GM12874 (cell line): ENCODE results near the gene PCDH8.

ENCODE experiments used
- TF ChIP-seq, protein P1 (sequence below): IDR thresholded peaks from 2 replicates; pipeline ENCODE4 v1.5.1; 2011; ENCODE audit warnings: low read depth, mild to moderate bottlenecking, control low read depth, low read length, moderate library complexity; ENCODE audit not compliant: insufficient read depth

Gene PCDH8

DNA sequence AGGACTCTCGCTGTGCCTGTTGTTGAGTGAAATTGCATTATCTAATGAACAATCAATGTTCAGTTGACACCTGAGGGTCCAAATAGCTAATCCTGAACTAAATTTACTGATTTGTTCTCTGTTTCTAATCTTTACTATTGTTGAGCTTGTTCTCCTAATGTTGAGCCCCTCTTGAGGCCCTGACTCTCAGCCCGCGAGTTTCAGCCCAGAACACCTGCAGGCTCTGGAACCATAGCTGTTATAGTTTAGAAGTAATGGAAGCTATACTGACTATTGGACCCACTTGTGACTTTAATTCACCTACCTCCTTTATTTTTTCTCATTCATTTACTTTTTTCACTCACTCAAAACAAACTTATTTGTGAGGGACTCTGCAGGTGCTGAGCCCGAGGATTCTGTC is 20.6 kb upstream of the PCDH8 start:
- TF ChIP-seq, protein P1, sequence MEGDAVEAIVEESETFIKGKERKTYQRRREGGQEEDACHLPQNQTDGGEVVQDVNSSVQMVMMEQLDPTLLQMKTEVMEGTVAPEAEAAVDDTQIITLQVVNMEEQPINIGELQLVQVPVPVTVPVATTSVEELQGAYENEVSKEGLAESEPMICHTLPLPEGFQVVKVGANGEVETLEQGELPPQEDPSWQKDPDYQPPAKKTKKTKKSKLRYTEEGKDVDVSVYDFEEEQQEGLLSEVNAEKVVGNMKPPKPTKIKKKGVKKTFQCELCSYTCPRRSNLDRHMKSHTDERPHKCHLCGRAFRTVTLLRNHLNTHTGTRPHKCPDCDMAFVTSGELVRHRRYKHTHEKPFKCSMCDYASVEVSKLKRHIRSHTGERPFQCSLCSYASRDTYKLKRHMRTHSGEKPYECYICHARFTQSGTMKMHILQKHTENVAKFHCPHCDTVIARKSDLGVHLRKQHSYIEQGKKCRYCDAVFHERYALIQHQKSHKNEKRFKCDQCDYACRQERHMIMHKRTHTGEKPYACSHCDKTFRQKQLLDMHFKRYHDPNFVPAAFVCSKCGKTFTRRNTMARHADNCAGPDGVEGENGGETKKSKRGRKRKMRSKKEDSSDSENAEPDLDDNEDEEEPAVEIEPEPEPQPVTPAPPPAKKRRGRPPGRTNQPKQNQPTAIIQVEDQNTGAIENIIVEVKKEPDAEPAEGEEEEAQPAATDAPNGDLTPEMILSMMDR: no peak

DNA sequence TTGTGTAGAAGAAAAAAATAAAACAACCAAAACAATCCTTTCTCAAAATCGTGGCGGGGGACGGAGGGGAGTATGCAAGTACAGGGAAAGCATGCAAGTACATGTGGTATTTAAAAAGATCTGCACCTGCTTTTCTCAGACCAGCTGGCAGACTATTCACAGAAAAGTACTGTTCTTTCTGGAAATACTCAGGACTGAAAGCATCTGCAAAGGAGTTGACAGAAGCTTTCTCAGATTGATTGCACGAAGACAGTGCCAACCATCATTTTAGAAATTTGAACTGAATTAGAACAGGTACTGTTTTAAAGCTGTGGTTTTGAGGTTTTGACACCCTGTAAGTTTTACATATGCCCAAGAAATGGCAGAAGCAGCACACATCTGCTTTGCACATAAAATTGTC is 19.8 kb upstream of the PCDH8 start:
- TF ChIP-seq, protein P1: no peak

DNA sequence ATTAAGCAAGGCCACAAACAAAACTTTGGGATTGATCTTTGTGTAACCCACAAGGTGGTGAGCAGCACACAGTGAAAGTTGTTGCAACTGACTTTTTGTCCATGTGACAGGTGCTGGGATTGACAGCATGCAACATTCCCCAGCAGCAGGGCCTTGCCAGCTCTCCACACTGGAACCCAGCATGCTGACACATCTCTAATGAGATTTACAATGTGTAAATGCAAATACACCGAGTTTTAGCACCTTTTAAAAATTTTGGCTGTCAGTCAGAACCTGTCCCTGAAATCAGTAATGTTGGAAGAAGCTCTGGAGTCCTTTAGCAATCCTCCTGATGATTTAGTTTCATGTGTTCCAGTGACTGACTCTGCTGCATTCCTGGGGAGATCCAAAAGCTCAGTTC is 16.5 kb upstream of the PCDH8 start:
- TF ChIP-seq, protein P1: no peak

DNA sequence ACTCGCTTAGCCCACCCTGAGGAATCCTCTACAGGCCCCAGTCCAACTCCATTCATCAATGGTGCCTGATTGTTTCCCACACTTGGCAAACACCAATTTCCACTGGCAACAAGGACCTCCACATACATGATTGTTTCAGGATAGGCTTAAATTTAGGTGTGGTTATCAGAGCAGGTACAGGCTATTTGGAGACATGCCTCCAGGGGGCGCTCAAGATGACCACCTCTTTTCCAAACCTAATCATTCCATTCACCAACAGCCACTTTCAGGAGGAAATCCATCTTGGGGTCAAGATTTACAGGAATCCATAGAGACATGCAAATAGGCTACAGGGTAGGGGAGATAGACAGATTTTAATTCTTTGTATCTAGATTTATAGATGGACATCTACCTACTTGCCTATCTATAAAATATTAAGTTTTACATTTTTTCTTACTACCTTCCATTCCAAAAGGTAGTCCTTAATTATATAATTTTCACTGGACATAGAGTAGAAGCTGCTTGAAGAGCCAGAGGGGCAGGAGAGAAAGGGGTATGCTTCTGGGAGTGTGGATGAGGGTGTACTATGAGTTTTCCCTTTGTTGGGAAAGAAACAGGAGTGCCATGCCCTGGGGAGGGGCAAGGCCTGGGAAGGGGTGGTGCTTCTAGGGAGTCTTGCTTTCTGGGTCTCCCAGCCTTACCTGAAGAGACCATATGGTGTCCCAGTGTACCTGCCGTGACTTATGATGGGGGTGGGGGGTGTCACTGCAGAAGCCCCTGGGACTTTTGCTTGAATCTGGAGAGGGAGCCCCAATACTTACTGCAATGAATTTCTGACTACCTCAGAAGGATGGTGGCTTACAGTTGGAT is 14.1 kb upstream of the PCDH8 start:
- TF ChIP-seq, protein P1: peak; percentile 73

DNA sequence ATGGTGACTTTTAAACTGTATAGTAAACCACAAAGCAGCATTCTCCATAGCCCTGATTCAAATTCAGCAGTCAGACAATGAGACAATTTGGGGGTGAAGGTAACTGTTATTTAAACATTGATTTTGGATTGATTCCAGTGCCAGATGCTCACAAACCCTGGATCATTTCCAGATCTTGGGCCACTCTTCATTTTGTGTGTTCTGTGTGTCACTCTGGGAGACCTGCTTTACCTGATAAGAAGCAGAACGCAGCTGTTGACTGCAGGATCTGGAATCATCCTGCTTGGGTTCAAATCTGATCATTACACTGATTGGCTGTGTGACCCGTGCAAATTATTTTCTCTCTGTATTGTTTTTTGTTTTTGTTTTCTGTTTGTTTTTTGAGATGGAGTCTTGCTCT is 4.0 kb upstream of the PCDH8 start:
- TF ChIP-seq, protein P1: no peak

DNA sequence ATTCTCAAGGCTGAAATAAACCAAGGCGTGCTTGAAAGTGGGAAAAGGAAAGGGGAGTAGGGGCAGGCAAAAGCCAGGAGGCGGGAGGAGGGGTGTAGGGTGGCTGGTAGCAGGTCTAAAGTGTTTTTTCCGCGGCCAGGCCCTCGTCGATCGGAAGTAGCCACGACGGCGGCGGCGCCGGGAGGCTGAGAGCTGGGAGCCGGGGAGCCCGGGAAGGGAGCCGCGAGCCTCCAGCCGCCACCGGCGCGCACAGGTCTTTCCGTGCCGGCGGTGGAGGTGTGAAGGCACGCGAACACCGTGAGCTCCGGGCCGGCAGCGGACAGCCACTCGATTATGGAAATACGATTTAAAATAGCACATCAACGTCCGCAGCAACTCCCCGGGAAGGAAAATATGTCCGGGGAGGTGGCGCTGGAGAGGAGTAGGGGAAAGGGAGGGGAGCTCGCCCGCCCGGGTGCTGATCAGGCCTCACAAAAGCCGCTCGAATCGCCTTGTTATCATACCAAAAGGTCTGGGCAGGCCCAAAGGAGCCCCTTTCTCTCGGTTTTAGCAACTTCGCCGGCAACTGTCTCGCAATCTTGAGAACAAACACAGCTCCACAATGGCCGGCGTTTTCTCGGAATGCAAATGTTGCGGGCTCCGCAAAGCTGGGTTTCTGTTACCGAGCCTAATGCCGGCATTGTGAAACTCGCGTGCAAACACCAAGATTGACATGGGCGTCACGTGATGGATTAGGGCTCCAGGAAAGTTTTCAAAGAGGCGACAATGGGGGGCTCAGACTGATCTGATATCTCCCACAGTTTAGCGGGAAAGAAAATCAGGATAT is 2.9 kb upstream of the PCDH8 start:
- TF ChIP-seq, protein P1: no peak

DNA sequence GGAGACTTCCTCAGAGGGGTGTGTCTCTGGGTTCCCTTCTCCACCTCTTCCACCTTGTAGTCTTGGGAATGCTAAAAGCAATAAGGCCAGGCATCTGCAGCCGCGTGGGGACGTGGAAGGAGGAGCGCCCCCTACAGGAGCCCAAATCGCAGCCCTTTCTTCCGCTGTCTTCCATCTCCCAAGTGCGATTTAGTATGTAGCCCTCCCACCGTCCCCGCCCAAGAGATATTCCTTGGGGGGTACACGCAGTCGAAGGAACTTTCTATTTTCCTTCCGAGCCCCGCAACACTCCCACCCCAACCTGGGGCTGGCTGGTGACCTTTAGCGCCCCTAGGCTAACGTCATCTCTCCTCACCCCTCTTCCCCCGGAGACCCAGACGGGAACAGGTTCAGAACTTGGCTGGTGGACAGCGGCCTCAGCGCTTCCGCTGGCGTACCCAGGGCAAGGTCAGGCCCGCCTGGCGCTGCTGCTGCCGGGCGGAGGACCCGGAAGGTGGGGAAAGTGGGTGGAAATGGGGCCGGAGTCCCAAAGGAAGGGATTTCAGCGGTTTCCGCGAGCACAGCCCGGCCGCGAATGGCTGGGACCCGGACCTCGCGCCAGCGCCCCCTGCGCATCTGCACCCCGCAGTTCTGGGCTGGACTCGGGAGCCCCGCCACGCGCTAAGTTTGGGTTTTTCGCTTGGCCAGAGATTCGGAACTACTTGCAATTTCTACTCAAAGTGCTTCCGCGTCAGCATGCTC is 2.1 kb upstream of the PCDH8 start:
- TF ChIP-seq, protein P1: peak; percentile 26; the same call in 1 of the 2 replicates
